H9 (cell line): ENCODE data around the gene ORM2. TPM values are rescaled to one million over a fixed set of nuclear protein-coding genes. Genes with fewer than 3 reads are reported as not detected.
"Not testable (repeated sequence)": the region's sequence is repeated elsewhere in the genome, so short reads cannot be mapped to it uniquely, and the experiment has no call there.

Experiments
- DNase-seq: peaks from one replicate; pipeline ENCODE4 v3.0.0-alpha.2; 2017
- H2AFZ ChIP-seq: one replicate; pipeline ENCODE4 v1.6.1; 2013; ENCODE audit warnings: mild to moderate bottlenecking, low read length, control low read depth, moderate library complexity
- H2AK5ac ChIP-seq: 2 replicates; pipeline ENCODE4 v1.6.1; 2013; ENCODE audit warnings: low read length, control low read depth, mixed read lengths; ENCODE audit not compliant: insufficient read length
- H2BK120ac ChIP-seq: one replicate; pipeline ENCODE4 v1.6.1; 2013; ENCODE audit warnings: low read depth, mild to moderate bottlenecking, low read length, control low read depth, inconsistent platforms; ENCODE audit not compliant: poor library complexity, severe bottlenecking
- H2BK12ac ChIP-seq: 2 replicates; pipeline ENCODE4 v1.6.1; 2013; ENCODE audit warnings: low read length, control low read depth, mixed read lengths, low read depth; ENCODE audit not compliant: insufficient read length
- H2BK15ac ChIP-seq: 2 replicates; pipeline ENCODE4 v1.6.1; 2013; ENCODE audit warnings: low read depth, low read length, control low read depth
- H2BK20ac ChIP-seq: one replicate; pipeline ENCODE4 v1.6.1; 2013; ENCODE audit warnings: low read depth, mild to moderate bottlenecking, low read length, control low read depth, inconsistent platforms; ENCODE audit not compliant: poor library complexity, severe bottlenecking
- H2BK5ac ChIP-seq: 2 replicates; pipeline ENCODE4 v1.6.1; 2013; ENCODE audit warnings: low read length, control low read depth, mixed read lengths; ENCODE audit not compliant: insufficient read length
- H3K14ac ChIP-seq: 2 replicates; pipeline ENCODE4 v1.6.1; 2013; ENCODE audit warnings: low read length, control low read depth; ENCODE audit not compliant: insufficient read depth
- H3K18ac ChIP-seq: 2 replicates; pipeline ENCODE4 v1.6.1; 2013; ENCODE audit warnings: low read depth, mild to moderate bottlenecking, mixed read lengths, low read length, control low read depth; ENCODE audit not compliant: insufficient read length
- H3K23ac ChIP-seq: 2 replicates; pipeline ENCODE4 v1.6.1; 2013; ENCODE audit warnings: low read length, control low read depth, mixed read lengths, low read depth; ENCODE audit not compliant: insufficient read length
- H3K23me2 ChIP-seq: 2 replicates; pipeline ENCODE4 v1.6.1; 2013; ENCODE audit warnings: low read depth, mild to moderate bottlenecking, mixed read lengths, low read length, control low read depth; ENCODE audit not compliant: insufficient read length, poor library complexity, severe bottlenecking
- H3K27ac ChIP-seq: 2 replicates; pipeline ENCODE4 v1.5.1; 2013; ENCODE audit warnings: low read length, control low read depth, mixed read lengths, low read depth; ENCODE audit not compliant: insufficient read length
- H3K27me3 ChIP-seq: 2 replicates; pipeline ENCODE4 v1.6.1; 2013; ENCODE audit warnings: low read length, control low read depth, inconsistent platforms; ENCODE audit not compliant: insufficient read depth
- H3K4ac ChIP-seq: 2 replicates; pipeline ENCODE4 v1.6.1; 2013; ENCODE audit warnings: low read depth, mild to moderate bottlenecking, control low read depth, inconsistent platforms, low read length, moderate library complexity
- H3K4me1 ChIP-seq: 2 replicates; pipeline ENCODE4 v1.6.1; 2013; ENCODE audit warnings: low read length, control low read depth, inconsistent platforms; ENCODE audit not compliant: insufficient read depth
- H3K4me2 ChIP-seq: 2 replicates; pipeline ENCODE4 v1.6.1; 2013; ENCODE audit warnings: low read length, control low read depth, mixed read lengths; ENCODE audit not compliant: insufficient read length, insufficient read depth
- H3K56ac ChIP-seq: 2 replicates; pipeline ENCODE4 v1.6.1; 2013; ENCODE audit warnings: low read depth, mild to moderate bottlenecking, mixed read lengths, low read length, control low read depth; ENCODE audit not compliant: insufficient read length
- H3K79me1 ChIP-seq: 2 replicates; pipeline ENCODE4 v1.6.1; 2013; ENCODE audit warnings: low read depth, mild to moderate bottlenecking, moderate library complexity, low read length, control low read depth, inconsistent platforms; ENCODE audit not compliant: insufficient read depth, poor library complexity, severe bottlenecking
- H3K79me2 ChIP-seq: 2 replicates; pipeline ENCODE4 v1.6.1; 2013; ENCODE audit warnings: low read length, control low read depth, inconsistent platforms; ENCODE audit not compliant: insufficient read depth
- H3K9ac ChIP-seq: 2 replicates; pipeline ENCODE4 v1.6.1; 2013; ENCODE audit warnings: low read length, control low read depth, mixed read lengths; ENCODE audit not compliant: insufficient read length; ENCODE audit errors: extremely low read depth
- H3K9me3 ChIP-seq: one replicate; pipeline ENCODE4 v1.6.1; 2013; ENCODE audit warnings: low read depth, low read length, inconsistent platforms; ENCODE audit not compliant: control insufficient read depth
- H3T11ph ChIP-seq: one replicate; pipeline ENCODE4 v1.6.1; 2013; ENCODE audit warnings: mild to moderate bottlenecking, low read length, control low read depth, inconsistent platforms
- H4K20me1 ChIP-seq: one replicate; pipeline ENCODE4 v1.6.1; 2013; ENCODE audit not compliant: control insufficient read depth, insufficient read length, insufficient read depth
- H4K5ac ChIP-seq: 2 replicates; pipeline ENCODE4 v1.6.1; 2013; ENCODE audit warnings: low read depth, mild to moderate bottlenecking, mixed read lengths, low read length, control low read depth; ENCODE audit not compliant: insufficient read length
- H4K8ac ChIP-seq: replicated peaks from 2 replicates; pipeline ENCODE4 v1.6.1; 2013; ENCODE audit warnings: low read length, control low read depth, mixed read lengths, low read depth; ENCODE audit not compliant: insufficient read length
- H4K91ac ChIP-seq: 2 replicates; pipeline ENCODE4 v1.6.1; 2013; ENCODE audit warnings: low read depth, mild to moderate bottlenecking, moderate library complexity, mixed read lengths, low read length, control low read depth; ENCODE audit not compliant: insufficient read length
- H3K27ac Mint-ChIP-seq, 3 experiments: 2 replicates in 2 of 3; 3 replicates in 1 of 3; pipeline ENCODE4 v1.8.0; 2020 to 2021; ENCODE audit warnings: mixed read lengths in 3 of 3, mild to moderate bottlenecking in 1 of 3, moderate library complexity in 1 of 3
- H3K27me3 Mint-ChIP-seq: 2 replicates; pipeline ENCODE4 v1.8.0; 2021; ENCODE audit warnings: low read depth, mild to moderate bottlenecking, moderate library complexity, mixed read lengths
- H3K36me3 Mint-ChIP-seq, 3 experiments: 2 replicates in 2 of 3; 3 replicates in 1 of 3; pipeline ENCODE4 v1.8.0; 2020 to 2021; ENCODE audit warnings: low read depth in 3 of 3, mixed read lengths in 3 of 3; ENCODE audit not compliant: insufficient read depth in 1 of 3
- H3K4me1 Mint-ChIP-seq, 2 experiments: 2 replicates each; pipeline ENCODE4 v1.8.0; 2020; ENCODE audit warnings: mixed read lengths in 2 of 2
- H3K4me3 Mint-ChIP-seq, 2 experiments: 2 replicates in 1 of 2; 3 replicates in 1 of 2; pipeline ENCODE4 v1.8.0; 2020 to 2021; ENCODE audit warnings: mild to moderate bottlenecking in 2 of 2, mixed read lengths in 2 of 2, moderate library complexity in 1 of 2
- H3K9me3 Mint-ChIP-seq, 2 experiments: 2 replicates in 1 of 2; 3 replicates in 1 of 2; pipeline ENCODE4 v1.8.0; 2020; ENCODE audit warnings: mild to moderate bottlenecking in 2 of 2, mixed read lengths in 2 of 2, moderate library complexity in 1 of 2
- WGBS: extraction: QIAGEN DNeasy Blood & Tissue Kit; methylation state at CpG from one replicate; pipeline ENCODE4 v1.1.7; 2013; ENCODE audit warnings: missing lambda C conversion rate, low lambda C conversion rate, mixed read lengths; ENCODE audit not compliant: insufficient read length; ENCODE audit errors: extremely low coverage; 5-methylcytosine and 5-hydroxymethylcytosine counted together
- total RNA-seq: library from RNA; stranded (reverse); gene quantifications from 2 replicates; pipeline ENCODE4 v1.2.1, GENCODE V29; 2021
- TF ChIP-seq, protein P1 (sequence below): fragments of 200-600 bp; sonication (generic); conservative IDR thresholded peaks from 3 replicates; pipeline ENCODE4 v1.8.0; 2021; ENCODE audit warnings: antibody characterized with exemption, mild to moderate bottlenecking

The ORM2 gene
- total RNA-seq, 1 experiment from 2014 or later = 1.2 TPM

- no peak overlapping the region for H4K8ac ChIP-seq
- no peaks in the 10 kb centered on the region for H3K9me3 ChIP-seq
- H3K4me2 ChIP-seq = no peak overlapping the region
- H3K4me1 Mint-ChIP-seq = 0 out of 4 replicates have a peak, but pooled peaks cover 0 to 2% of the 10 kb centered on the region in 2 experiments
- no peak overlapping the region for H2BK20ac ChIP-seq
- H4K20me1 ChIP-seq = no peaks in the 10 kb centered on the region
- no peak overlapping the region for H3K56ac ChIP-seq
- WGBS = no CpG with 5 or more reads among the region's 10 CpGs
- no peak overlapping the region for H3K4me3 Mint-ChIP-seq
- H2BK12ac ChIP-seq = no peak overlapping the region
- no peaks in the 10 kb centered on the region for H3K4me1 ChIP-seq
- H2AK5ac ChIP-seq = no peak overlapping the region
- no peaks in the 10 kb centered on the region; a peak in 1 of 5 replicates for H3K9me3 Mint-ChIP-seq
- H3K14ac ChIP-seq = no peak overlapping the region
- TF ChIP-seq, protein P1, sequence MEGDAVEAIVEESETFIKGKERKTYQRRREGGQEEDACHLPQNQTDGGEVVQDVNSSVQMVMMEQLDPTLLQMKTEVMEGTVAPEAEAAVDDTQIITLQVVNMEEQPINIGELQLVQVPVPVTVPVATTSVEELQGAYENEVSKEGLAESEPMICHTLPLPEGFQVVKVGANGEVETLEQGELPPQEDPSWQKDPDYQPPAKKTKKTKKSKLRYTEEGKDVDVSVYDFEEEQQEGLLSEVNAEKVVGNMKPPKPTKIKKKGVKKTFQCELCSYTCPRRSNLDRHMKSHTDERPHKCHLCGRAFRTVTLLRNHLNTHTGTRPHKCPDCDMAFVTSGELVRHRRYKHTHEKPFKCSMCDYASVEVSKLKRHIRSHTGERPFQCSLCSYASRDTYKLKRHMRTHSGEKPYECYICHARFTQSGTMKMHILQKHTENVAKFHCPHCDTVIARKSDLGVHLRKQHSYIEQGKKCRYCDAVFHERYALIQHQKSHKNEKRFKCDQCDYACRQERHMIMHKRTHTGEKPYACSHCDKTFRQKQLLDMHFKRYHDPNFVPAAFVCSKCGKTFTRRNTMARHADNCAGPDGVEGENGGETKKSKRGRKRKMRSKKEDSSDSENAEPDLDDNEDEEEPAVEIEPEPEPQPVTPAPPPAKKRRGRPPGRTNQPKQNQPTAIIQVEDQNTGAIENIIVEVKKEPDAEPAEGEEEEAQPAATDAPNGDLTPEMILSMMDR = no peak
- H3K27me3 ChIP-seq = no peaks in the 10 kb centered on the region
- no peak overlapping the region for H2AFZ ChIP-seq
- no peak overlapping the region for H4K5ac ChIP-seq
- no peak overlapping the region for H3T11ph ChIP-seq
- no peak for DNase-seq
- no peak overlapping the region for H4K91ac ChIP-seq
- H3K4ac ChIP-seq = no peak overlapping the region
- no peak overlapping the region for H2BK120ac ChIP-seq
- no peaks in the 10 kb centered on the region for H3K79me2 ChIP-seq
- peaks cover 4% of the 10 kb centered on the region for H3K27me3 Mint-ChIP-seq
- no peak overlapping the region for H3K27ac ChIP-seq
- H2BK15ac ChIP-seq = no peak overlapping the region
- no peaks in the 10 kb centered on the region for H3K79me1 ChIP-seq
- no peak overlapping the region for H2BK5ac ChIP-seq
- H3K36me3 Mint-ChIP-seq = peaks cover 8 to 10% (median 9%) of the 10 kb centered on the region in 3 experiments; a peak in 6 of 7 replicates
- H3K9ac ChIP-seq = no peak overlapping the region
- no peak overlapping the region for H3K18ac ChIP-seq
- no peak overlapping the region for H3K27ac Mint-ChIP-seq
- no peaks in the 10 kb centered on the region for H3K23me2 ChIP-seq
- H3K23ac ChIP-seq = no peak overlapping the region
Measured at GRCh38 chr9:114330636-114331035, 967 bp downstream of the ORM2 start.

DNA sequence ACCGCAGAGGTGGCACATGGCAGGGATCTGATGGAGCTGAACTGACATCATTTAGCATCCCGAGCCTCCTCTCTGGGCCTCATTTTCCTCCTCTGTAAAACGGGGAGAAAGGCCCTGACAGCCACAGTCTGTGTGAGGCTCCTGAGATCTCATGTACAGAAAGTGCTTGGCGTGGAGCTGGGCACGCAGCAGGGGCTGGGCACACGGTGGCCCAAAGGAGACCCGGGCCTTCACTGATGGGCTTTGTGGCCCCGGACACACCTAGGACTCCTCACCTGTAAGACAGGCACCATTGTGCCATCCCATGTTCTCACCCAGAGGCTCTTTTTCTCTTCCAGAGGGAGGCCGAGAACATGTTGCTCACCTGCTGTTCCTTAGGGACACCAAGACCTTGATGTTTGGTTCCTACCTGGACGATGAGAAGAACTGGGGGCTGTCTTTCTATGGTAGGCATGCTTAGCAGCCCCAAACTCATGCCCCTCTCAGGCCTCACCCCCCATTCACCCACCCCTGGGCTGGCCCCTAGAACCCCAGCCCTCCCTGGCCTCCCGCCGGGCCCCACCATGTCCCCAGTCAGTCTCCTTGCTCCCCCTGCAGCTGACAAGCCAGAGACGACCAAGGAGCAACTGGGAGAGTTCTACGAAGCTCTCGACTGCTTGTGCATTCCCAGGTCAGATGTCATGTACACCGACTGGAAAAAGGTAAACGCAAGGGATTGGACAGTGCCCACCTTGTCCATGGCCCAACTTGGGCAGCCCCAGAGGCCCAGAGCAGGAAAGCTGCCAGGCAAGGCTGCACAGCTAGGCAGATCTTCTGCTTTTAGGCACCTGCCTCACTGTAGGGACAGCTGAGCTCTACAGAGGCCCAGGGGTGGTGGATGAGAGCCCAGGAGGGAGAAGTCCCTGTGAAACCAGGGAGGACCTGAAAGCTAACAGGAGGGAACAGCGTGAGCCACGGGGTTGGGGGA, 1.8 kb downstream of the ORM2 start:
- not testable (repeated sequence) for H4K5ac ChIP-seq, H3K4ac ChIP-seq, H3K14ac ChIP-seq, H4K91ac ChIP-seq, H3K23ac ChIP-seq, H3K4me2 ChIP-seq, H4K8ac ChIP-seq, H2BK12ac ChIP-seq, H3K4me1 ChIP-seq, H3T11ph ChIP-seq, H3K56ac ChIP-seq, H3K18ac ChIP-seq, H4K20me1 ChIP-seq, DNase-seq, H3K27ac Mint-ChIP-seq, H3K9me3 ChIP-seq, H3K79me1 ChIP-seq, H3K9me3 Mint-ChIP-seq, H3K23me2 ChIP-seq, H3K4me3 Mint-ChIP-seq, H2AFZ ChIP-seq, H3K27me3 ChIP-seq, H2BK120ac ChIP-seq, H2BK5ac ChIP-seq, H2BK20ac ChIP-seq, H3K27me3 Mint-ChIP-seq, H3K4me1 Mint-ChIP-seq, H3K27ac ChIP-seq, H3K79me2 ChIP-seq, H2AK5ac ChIP-seq, H2BK15ac ChIP-seq, H3K9ac ChIP-seq
- peaks cover 10 to 12% (median 10%) of the 10 kb centered on the region in 3 experiments; a peak in 6 of 7 replicates for H3K36me3 Mint-ChIP-seq
- no CpG with 5 or more reads among the region's 19 CpGs for WGBS
